ENCODE measurements around the gene HELLS.

- TF ChIP-seq CTCF (IDR thresholded peaks at IDR 0.05) = no peak
- TF ChIP-seq POLR2AphosphoS5 (IDR thresholded peaks at IDR 0.05) = no peak
Observed at GRCh38 chr10:94623572-94623971, 78.0 kb downstream of the HELLS start.

Measured in esophagus muscularis mucosa (tissue), 3 donors.